B cell (primary cell): ENCODE results near the gene PTPRG. TPM values are rescaled to one million over a fixed set of nuclear protein-coding genes. Genes with fewer than 3 reads are reported as not detected.

Experiments
- ATAC-seq: fragments of 200-7000 bp; cut with Tn5 transposase; one replicate; pipeline ENCODE4 v1.10.0; 2021; ENCODE audit warnings: low read depth, mild to moderate bottlenecking, moderate number of reproducible peaks, moderate library complexity
- CTCF ChIA-PET: fragments of 350-600 bp; sonication (Branson Sonifier 250); formaldehyde crosslinking; loops from one replicate; lab custom pipeline; 2021; ENCODE audit warnings: antibody characterized with exemption, inconsistent platforms; lab: Charles Lee
- POLR2A ChIA-PET: fragments of 350-600 bp; sonication (Branson Sonifier 250); formaldehyde crosslinking; loops from one replicate; lab custom pipeline; 2021; ENCODE audit warnings: antibody characterized with exemption; lab: Charles Lee
- DNase-seq: peaks from one replicate; pipeline ENCODE4 v3.0.0; 2013
- H2AFZ ChIP-seq: 2 replicates; pipeline ENCODE4 v1.6.1; 2012; ENCODE audit warnings: mild to moderate bottlenecking, low read depth, low read length; ENCODE audit not compliant: insufficient read depth, poor library complexity, severe bottlenecking
- H3K27ac ChIP-seq, 2 donors: 1 replicate in 1 of 2; 2 replicates in 1 of 2; pipeline ENCODE4 v1.5.1; 2012 to 2013; ENCODE audit warnings: low read length in 2 of 2, mild to moderate bottlenecking in 2 of 2, moderate library complexity in 1 of 2
- H3K27me3 ChIP-seq, 4 experiments: fragments of 200-600 bp in 1 of 4; sonication (generic) in 1 of 4; replicated peaks in 1 of 4; 1 replicate in 2 of 4; 2 replicates in 2 of 4; pipeline versions ENCODE4 v1.6.1 to v1.7.0; 2013 to 2016; ENCODE audit warnings: low read length in 3 of 4, mild to moderate bottlenecking in 2 of 4, mixed read lengths in 1 of 4, moderate library complexity in 1 of 4; ENCODE audit not compliant: insufficient read depth in 4 of 4, control insufficient read depth in 3 of 4; ENCODE audit errors: control extremely low read depth in 1 of 4
- H3K36me3 ChIP-seq, 2 experiments: replicated peaks in 1 of 2; 1 replicate in 1 of 2; 2 replicates in 1 of 2; pipeline versions ENCODE4 v1.6.1 to v1.7.1; 2013; ENCODE audit warnings: low read length in 1 of 2; ENCODE audit not compliant: insufficient read depth in 2 of 2, control insufficient read depth in 1 of 2; ENCODE audit errors: control extremely low read depth in 1 of 2, extremely low read depth in 1 of 2
- H3K4me1 ChIP-seq, 2 donors: fragments of 200-600 bp in 1 of 2; sonication (generic) in 1 of 2; 1 replicate in 1 of 2; 2 replicates in 1 of 2; pipeline versions ENCODE4 v1.5.1 to v1.6.1; 2013 to 2017; ENCODE audit warnings: low read length in 2 of 2; ENCODE audit not compliant: control insufficient read depth in 2 of 2, insufficient read depth in 2 of 2
- H3K4me2 ChIP-seq: replicated peaks from 2 replicates; pipeline ENCODE3; 2012; ENCODE audit warnings: mild to moderate bottlenecking, low read depth, low read length; ENCODE audit not compliant: poor library complexity, severe bottlenecking
- H3K4me3 ChIP-seq, 5 experiments: fragments of 200-600 bp in 1 of 5; sonication (generic) in 1 of 5; 1 replicate in 3 of 5; 2 replicates in 2 of 5; pipeline versions ENCODE4 v1.5.1 to v1.7.0; 2011 to 2016; ENCODE audit warnings: low read length in 4 of 5, mild to moderate bottlenecking in 4 of 5, low read depth in 2 of 5, control low read depth in 1 of 5, moderate library complexity in 1 of 5; ENCODE audit not compliant: insufficient read depth in 1 of 5; ENCODE audit errors: control extremely low read depth in 1 of 5, extremely low read depth in 1 of 5
- H3K79me2 ChIP-seq: fragments of 200-600 bp; sonication (generic); one replicate; pipeline ENCODE4 v1.6.0; 2016; ENCODE audit warnings: low read length; ENCODE audit not compliant: control insufficient read depth, insufficient read depth
- H3K9ac ChIP-seq: fragments of 200-600 bp; sonication (generic); 2 replicates; pipeline ENCODE4 v1.6.1; 2017; ENCODE audit warnings: mild to moderate bottlenecking, low read length, moderate library complexity
- H3K9me3 ChIP-seq, 3 donors: one replicate each; pipeline versions ENCODE4 v1.6.1 to v1.7.1; 2013; ENCODE audit warnings: low read length in 2 of 3; ENCODE audit not compliant: control insufficient read depth in 2 of 3, insufficient read depth in 1 of 3; ENCODE audit errors: control extremely low read depth in 1 of 3
- H4K20me1 ChIP-seq: 2 replicates; pipeline ENCODE4 v1.6.0; 2012; ENCODE audit warnings: mild to moderate bottlenecking, low read length; ENCODE audit not compliant: insufficient read depth, control insufficient read depth, poor library complexity, severe bottlenecking
- H3K27ac Mint-ChIP-seq: one replicate; pipeline ENCODE4 v1.8.0; 2021; ENCODE audit warnings: mixed read lengths
- H3K27me3 Mint-ChIP-seq: one replicate; pipeline ENCODE4 v1.8.0; 2021; ENCODE audit warnings: mixed read lengths
- H3K4me1 Mint-ChIP-seq: one replicate; pipeline ENCODE4 v1.8.0; 2021; ENCODE audit warnings: mixed read lengths
- H3K4me3 Mint-ChIP-seq: one replicate; pipeline ENCODE4 v1.8.0; 2021; ENCODE audit warnings: mixed read lengths
- H3K9me3 Mint-ChIP-seq: one replicate; pipeline ENCODE4 v1.8.0; 2022; ENCODE audit warnings: mixed read lengths; ENCODE audit not compliant: insufficient read depth
- CTCF ChIP-seq: fragments of 200-600 bp; IDR thresholded peaks from one replicate; pipeline ENCODE4 v1.8.0; 2022; ENCODE audit warnings: antibody characterized with exemption, mild to moderate bottlenecking
- EZH2 ChIP-seq: IDR thresholded peaks from 2 replicates; pipeline ENCODE4 v1.6.1; 2012; ENCODE audit warnings: borderline replicate concordance, low read depth, mild to moderate bottlenecking, moderate library complexity, low read length; ENCODE audit not compliant: insufficient read depth, poor library complexity, severe bottlenecking
- WGBS: methylation state at CpG from one replicate; pipeline ENCODE4 v1.1.5; 2013; ENCODE audit warnings: missing lambda C conversion rate; ENCODE audit not compliant: insufficient coverage; 5-methylcytosine and 5-hydroxymethylcytosine counted together
- intact Hi-C: fragments of 100-400 bp; cut with micrococcal nuclease; formaldehyde crosslinking; loops from one replicate; pipeline ENCODE4 v1.10.0; 2022
- polyA plus RNA-seq: library from polyadenylated mRNA; depleted of rRNA; stranded (reverse); fragments of >200 nt; gene quantifications from 2 replicates; pipeline ENCODE4 v1.2.3, GENCODE V29; 2012
- total RNA-seq, 2 donors: library from RNA; stranded (reverse); fragments of 120-200 nt in 1 of 2; gene quantifications; 1 replicate in 1 of 2; 2 replicates in 1 of 2; pipeline versions ENCODE4 v1.2.3 to v1.2.4, GENCODE V29; 2013 to 2022

PTPRG gene
- total and polyA plus RNA-seq, 2 donors (not counting 1 experiment from before 2014, with no cell fraction given) = 0.12 to 1.3 TPM

- no peak overlapping the region for H3K4me3 Mint-ChIP-seq
- no CpG with 5 or more reads among the region's 2 CpGs for WGBS
- Histone ChIP-seq H3K4me1 (no peaks in the 10 kb centered on the region), H3K27me3 (no peaks in the 10 kb centered on the region), H3K79me2 (no peaks in the 10 kb centered on the region), H4K20me1 (no peaks in the 10 kb centered on the region), H3K9me3 (no peaks in the 10 kb centered on the region), H3K36me3 (no peaks in the 10 kb centered on the region), H3K9ac (no peak overlapping the region), H3K4me2 (no peak overlapping the region), H3K27ac (no peak overlapping the region), H2AFZ (no peak overlapping the region), H3K4me3 (no peak overlapping the region)
- ChIA-PET POLR2A (no interaction called here), CTCF (no interaction called here)
- H3K9me3 Mint-ChIP-seq = no peaks in the 10 kb centered on the region
- no peak for ATAC-seq
- H3K27me3 Mint-ChIP-seq = peaks cover 4% of the 10 kb centered on the region
- intact Hi-C loops = no loop called here
- peaks cover 6% of the 10 kb centered on the region for H3K4me1 Mint-ChIP-seq
- DNase-seq = no peak
- no peak overlapping the region for H3K27ac Mint-ChIP-seq
- TF ChIP-seq CTCF (no peak), EZH2 (no peak)
Measured at GRCh38 chr3:61522626-61523025, 38.7 kb upstream of the PTPRG start.

GRCh38 chr3:61524933-61525332 lies 36.4 kb upstream of the PTPRG start:
- no peak overlapping the region for H3K4me3 Mint-ChIP-seq
- WGBS = 66% methylated on average over 4 of the region's 4 CpGs
- ATAC-seq (no peak), DNase-seq (no peak)
- peaks cover 6% of the 10 kb centered on the region for H3K4me1 Mint-ChIP-seq
- TF ChIP-seq CTCF (no peak), EZH2 (no peak)
- no peaks in the 10 kb centered on the region for H3K9me3 Mint-ChIP-seq
- CTCF ChIA-PET = no interaction called here
- Histone ChIP-seq H3K4me1 (no peaks in the 10 kb centered on the region), H3K9me3 (no peaks in the 10 kb centered on the region), H3K36me3 (no peaks in the 10 kb centered on the region), H3K27ac (no peak overlapping the region), H3K4me2 (no peak overlapping the region), H3K27me3 (no peaks in the 10 kb centered on the region), H3K4me3 (no peak overlapping the region), H3K9ac (no peak overlapping the region), H2AFZ (no peak overlapping the region), H4K20me1 (no peaks in the 10 kb centered on the region), H3K79me2 (no peaks in the 10 kb centered on the region)
- POLR2A ChIA-PET = no interaction called here
- H3K27ac Mint-ChIP-seq = no peak overlapping the region
- intact Hi-C loops = no loop called here
- H3K27me3 Mint-ChIP-seq = no peaks in the 10 kb centered on the region
